HG02973 (cell line): ENCODE results near the gene ZCCHC12.
"Not testable (repeated sequence)": the region's sequence is repeated elsewhere in the genome, so short reads cannot be mapped to it uniquely, and the experiment has no call there.

Source experiments
- ATAC-seq: cut with Tn5 transposase; IDR thresholded peaks from one replicate; pipeline ENCODE4 v1.9.1; 2021; ENCODE audit warnings: moderate library complexity; ENCODE audit not compliant: unreplicated experiment

ZCCHC12 gene

GRCh38 chrX:118823263-118824172 is at the start of gene ZCCHC12:
Gene ZCCHC12 (plus strand): TSS chrX:118823824. CDS start chrX:118825245, 1,421 bp downstream.
- no peak for ATAC-seq

GRCh38 chrX:118779581-118779980 is 44.0 kb upstream of the ZCCHC12 start:
- no peak for ATAC-seq

- ATAC-seq, result no peak
These were observed 43.1 kb upstream of the ZCCHC12 start for GRCh38 chrX:118780509-118780908.

GRCh38 chrX:118780911-118781310 is 42.7 kb upstream of the ZCCHC12 start:
- ATAC-seq, result no peak

- no peak for ATAC-seq
These were observed 27.9 kb upstream of the ZCCHC12 start for GRCh38 chrX:118795528-118796280.

- ATAC-seq, result no peak
These were observed 20.8 kb upstream of the ZCCHC12 start for GRCh38 chrX:118802857-118803256.

- ATAC-seq, result no peak
These were observed 16.2 kb upstream of the ZCCHC12 start for GRCh38 chrX:118807151-118808017.

- ATAC-seq, result not testable (repeated sequence)
These were observed 6.4 kb upstream of the ZCCHC12 start for GRCh38 chrX:118817257-118817656.

- ATAC-seq, result no peak
These were observed 628 bp downstream of the ZCCHC12 start for GRCh38 chrX:118824173-118824730.

- ATAC-seq, result no peak
These were observed 1.6 kb downstream of the ZCCHC12 start for GRCh38 chrX:118825227-118825626.

- no peak for ATAC-seq
These were observed 15.8 kb downstream of the ZCCHC12 start for GRCh38 chrX:118839334-118839958.

- ATAC-seq, result no peak
These were observed 24.1 kb downstream of the ZCCHC12 start for GRCh38 chrX:118847676-118848075.

- no peak for ATAC-seq
These were observed 30.0 kb downstream of the ZCCHC12 start for GRCh38 chrX:118853596-118853995.

- ATAC-seq, result no peak
These were observed 32.2 kb downstream of the ZCCHC12 start for GRCh38 chrX:118855681-118856310.

GRCh38 chrX:118857006-118857405 is 33.4 kb downstream of the ZCCHC12 start:
- no peak for ATAC-seq

- no peak for ATAC-seq
These were observed 37.7 kb downstream of the ZCCHC12 start for GRCh38 chrX:118861338-118861737.

- ATAC-seq, result no peak
These were observed 38.5 kb downstream of the ZCCHC12 start for GRCh38 chrX:118862091-118862490.

GRCh38 chrX:118862979-118863378 is 39.4 kb downstream of the ZCCHC12 start:
- no peak for ATAC-seq

GRCh38 chrX:118864063-118864635 is 40.5 kb downstream of the ZCCHC12 start:
- no peak for ATAC-seq
